K562 (cell line): ENCODE measurements around the gene MRRF. TPM values are rescaled to one million over a fixed set of nuclear protein-coding genes. Genes with fewer than 3 reads are reported as not detected.

Experiments
- ATAC-seq: fragments of 200-7000 bp; cut with Tn5 transposase; 3 replicates; pipeline ENCODE4 v1.9.1; 2020; ENCODE audit warnings: moderate library complexity
- BruUV-seq: library from RNA; stranded (reverse); fragments of 400-500 nt; replicated peaks from 2 replicates; lab custom pipeline; 2021; lab: Mats Ljungman, UMichigan
- CTCF ChIA-PET: fragments of 300-600 bp; formaldehyde crosslinking; extraction: SDS; loops from one replicate; lab custom pipeline; 2021; ENCODE audit warnings: low intra/inter-chr PET ratio; lab: Yijun Ruan, JAX
- POLR2A ChIA-PET: fragments of 300-600, 350-650 bp; sonication (Branson Sonifier 250); formaldehyde crosslinking; extraction: SDS; loops from one replicate; lab custom pipeline; 2021; ENCODE audit warnings: antibody characterized with exemption, inconsistent platforms; lab: Yijun Ruan, JAX
- DNase-seq, 4 experiments: peaks; one replicate each; pipeline versions ENCODE4 v3.0.0 to v3.0.0-alpha.2; 2011 to 2018; ENCODE audit warnings: low spot score in 3 of 4, mixed read lengths in 3 of 4; ENCODE audit errors: extremely low read depth in 1 of 4
- FAIRE-seq: peaks from 2 replicates; lab custom pipeline; 2011; peaks lifted over from hg19 to GRCh38; lab: Jason Lieb, UNC
- H2AFZ ChIP-seq: 2 replicates; pipeline ENCODE4 v1.6.0; 2011; ENCODE audit warnings: low read depth, low read length, control low read depth, inconsistent platforms
- H3K27ac ChIP-seq: fragments of 200-600 bp; 3 replicates; pipeline ENCODE4 v1.8.0; 2011; ENCODE audit warnings: low read depth, mild to moderate bottlenecking, control low read depth, inconsistent platforms, low read length, moderate library complexity, mixed read lengths; ENCODE audit errors: extremely low read depth
- H3K27me3 ChIP-seq, 2 experiments: fragments of 300-600 bp in 1 of 2; 2 replicates in 1 of 2; 3 replicates in 1 of 2; pipeline versions ENCODE4 v1.6.0 to v1.8.0; 2011; ENCODE audit warnings: inconsistent platforms in 2 of 2, low read length in 2 of 2, mild to moderate bottlenecking in 1 of 2, mixed read lengths in 1 of 2, moderate library complexity in 1 of 2; ENCODE audit not compliant: control insufficient read depth in 2 of 2, insufficient read depth in 2 of 2
- H3K36me3 ChIP-seq: fragments of 300-600 bp; 3 replicates; pipeline ENCODE4 v1.8.0; 2011; ENCODE audit warnings: mild to moderate bottlenecking, low read length, inconsistent platforms; ENCODE audit not compliant: control insufficient read depth, insufficient read depth
- H3K4me1 ChIP-seq, 2 experiments: fragments of 200-600 bp in 1 of 2; replicated peaks in 1 of 2; 2 replicates in 1 of 2; 3 replicates in 1 of 2; pipeline versions ENCODE4 v1.5.1 to v1.8.0; 2011; ENCODE audit warnings: inconsistent platforms in 2 of 2, low read length in 2 of 2, mild to moderate bottlenecking in 1 of 2, mixed read lengths in 1 of 2, moderate library complexity in 1 of 2; ENCODE audit not compliant: control insufficient read depth in 2 of 2, insufficient read depth in 2 of 2
- H3K4me2 ChIP-seq: 2 replicates; pipeline ENCODE4 v1.6.1; 2011; ENCODE audit warnings: low read length, control low read depth, inconsistent platforms, mixed read lengths; ENCODE audit not compliant: insufficient read depth
- H3K4me3 ChIP-seq: fragments of 200-600 bp; sonication (generic), shearing (Covaris generic); 2 replicates; pipeline ENCODE4 v1.5.1; 2016; ENCODE audit warnings: control low read depth, inconsistent platforms
- H3K79me2 ChIP-seq: fragments of 200-600 bp; 3 replicates; pipeline ENCODE4 v1.8.0; 2011; ENCODE audit warnings: low read length, inconsistent platforms; ENCODE audit not compliant: control insufficient read depth, insufficient read depth
- H3K9ac ChIP-seq, 2 experiments: 2 replicates each; pipeline versions ENCODE4 v1.6.0 to v1.6.1; 2011; ENCODE audit warnings: low read depth in 2 of 2, low read length in 2 of 2, control low read depth in 1 of 2, inconsistent platforms in 1 of 2, mild to moderate bottlenecking in 1 of 2, mixed read lengths in 1 of 2; ENCODE audit not compliant: insufficient read depth in 1 of 2
- H3K9me1 ChIP-seq: one replicate; pipeline ENCODE4 v1.6.0; 2011; ENCODE audit warnings: inconsistent platforms, mild to moderate bottlenecking, low read length, moderate library complexity; ENCODE audit not compliant: control insufficient read depth, insufficient read depth
- H3K9me3 ChIP-seq: replicated peaks from 2 replicates; pipeline ENCODE4 v1.5.1; 2011; ENCODE audit warnings: low read depth, low read length, inconsistent platforms; ENCODE audit not compliant: control insufficient read depth, insufficient read depth
- H4K20me1 ChIP-seq: replicated peaks from 2 replicates; pipeline ENCODE4 v1.6.1; 2011; ENCODE audit warnings: low read length, inconsistent platforms, mixed read lengths; ENCODE audit not compliant: control insufficient read depth, insufficient read depth
- TSHZ1 ChIP-seq: fragments of 250-450 bp; sonication (Bioruptor Pico); IDR thresholded peaks from 2 replicates; pipeline ENCODE4 v1.4.0; 2020; ENCODE audit warnings: mild to moderate bottlenecking, moderate library complexity
- WGBS: fragments of 100-300 bp; shearing (Covaris generic); methylation state at CpG from one replicate; pipeline ENCODE4 v1.1.6; 2016; ENCODE audit warnings: low coverage, mixed read lengths; ENCODE audit not compliant: insufficient coverage; ENCODE audit errors: missing lambda C conversion rate; 5-methylcytosine and 5-hydroxymethylcytosine counted together
- in situ Hi-C: fragments of 300-500 bp; cut with MboI; formaldehyde crosslinking; loops from 4 replicates; pipeline ENCODE4 v1.15.0; 2018; ENCODE audit warnings: inconsistent platforms, mixed read lengths
- intact Hi-C: fragments of 100-400 bp; cut with micrococcal nuclease; formaldehyde crosslinking; loops from 2 replicates; pipeline ENCODE4 v1.14.2; 2022
- polyA plus RNA-seq, 8 experiments: library from polyadenylated mRNA; depleted of rRNA in 4 of 8; stranded (reverse) in 5 of 8; unstranded in 3 of 8; fragments of >200 nt; fragmentation: Nextera tagmentation in 2 of 8; fragmentation: Illumina TruSeq in 1 of 8; extraction: Ambion mirVana in 2 of 8; extraction: Trizol in 1 of 8; gene quantifications; 2 replicates each; pipeline versions ENCODE4 v1.2.1 to v1.2.3, GENCODE V29; 2011 to 2014; ENCODE audit warnings: inconsistent platforms in 1 of 8, missing spikeins in 1 of 8
- total RNA-seq, 7 experiments: library from RNA; depleted of rRNA in 6 of 7; stranded (reverse); fragments of >200 nt in 6 of 7; fragmentation: Illumina TruSeq in 2 of 7; extraction: Trizol in 2 of 7; gene quantifications; 2 replicates each; pipeline versions ENCODE4 v1.2.1 to v1.2.3, GENCODE V29; 2011 to 2021; ENCODE audit warnings: low replicate concordance in 1 of 7

The MRRF gene
- total and polyA plus RNA-seq, 9 of the 15 experiments (the other 6 are each of a cell fraction or from before 2014, with no cell fraction given), result 55.0 to 105 (median 81.2) TPM

- no peak for ATAC-seq
- Histone ChIP-seq H3K9me1 (peaks cover 5% of the 10 kb centered on the region), H3K9ac (no peak overlapping the region), H3K36me3 (no peaks in the 10 kb centered on the region), H2AFZ (no peak overlapping the region), H3K27ac (no peak overlapping the region), H3K4me3 (no peak overlapping the region), H3K9me3 (no peaks in the 10 kb centered on the region), H3K27me3 (peaks cover 27 to 30% of the 10 kb centered on the region in 2 experiments), H3K4me2 (no peak overlapping the region), H4K20me1 (0 out of 2 replicates have a peak, but pooled peaks cover 6% of the 10 kb centered on the region), H3K4me1 (peaks cover 15 to 30% of the 10 kb centered on the region in 2 experiments), H3K79me2 (no peaks in the 10 kb centered on the region)
- DNase-seq, result no peak
- TF ChIP-seq TSHZ1 (CRISPR knock-in tag), result no peak
- in situ Hi-C loops (loop anchor here (10.0 kb wide), 1 partner anchor 1962 kb away; no protein-coding TSS in a partner anchor), intact Hi-C loops (no loop called here)
- BruUV-seq, result no TSS peak
- 57% methylated on average over 23 of the region's 59 CpGs for WGBS
- no peak for FAIRE-seq
- ChIA-PET POLR2A (interaction anchor here (1.5 kb wide), 1 partner anchor 7 kb away, joined by 4 read pairs; no protein-coding TSS in a partner anchor), CTCF (no interaction called here)
These were observed 37.7 kb upstream of the MRRF start for GRCh38 chr9:122226758-122227574.
